ENCODE results near the gene PPP1R7. TPM values are rescaled to one million over a fixed set of nuclear protein-coding genes. Genes with fewer than 3 reads are reported as not detected.

PPP1R7 gene
- total and polyA plus RNA-seq, 4 donors: 18.0 to 45.8 (median 29.0) TPM

DNA sequence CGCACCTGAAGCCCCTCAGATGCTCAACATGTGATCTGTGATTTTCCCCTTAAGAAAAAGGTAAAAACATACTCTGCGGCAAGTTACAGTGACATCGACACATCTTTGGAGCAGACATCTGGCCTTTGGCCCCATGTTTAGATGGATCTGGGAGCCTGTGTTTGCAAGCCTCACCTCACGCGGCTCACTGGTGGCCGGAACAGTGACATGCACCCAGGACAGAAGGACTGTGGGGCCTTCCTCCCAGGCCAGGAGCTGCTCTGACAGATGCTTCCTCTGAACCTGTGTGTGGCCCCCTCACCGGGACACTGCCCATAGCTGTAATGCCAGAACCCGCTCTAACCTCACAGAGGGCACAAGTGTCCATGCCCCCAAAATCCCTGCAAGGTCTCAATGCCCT, 14.1 kb upstream of the PPP1R7 start (continued):
- TF ChIP-seq, protein P1, sequence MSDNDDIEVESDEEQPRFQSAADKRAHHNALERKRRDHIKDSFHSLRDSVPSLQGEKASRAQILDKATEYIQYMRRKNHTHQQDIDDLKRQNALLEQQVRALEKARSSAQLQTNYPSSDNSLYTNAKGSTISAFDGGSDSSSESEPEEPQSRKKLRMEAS (IDR thresholded peaks at IDR 0.05): no peak
- TF ChIP-seq, protein P2, sequence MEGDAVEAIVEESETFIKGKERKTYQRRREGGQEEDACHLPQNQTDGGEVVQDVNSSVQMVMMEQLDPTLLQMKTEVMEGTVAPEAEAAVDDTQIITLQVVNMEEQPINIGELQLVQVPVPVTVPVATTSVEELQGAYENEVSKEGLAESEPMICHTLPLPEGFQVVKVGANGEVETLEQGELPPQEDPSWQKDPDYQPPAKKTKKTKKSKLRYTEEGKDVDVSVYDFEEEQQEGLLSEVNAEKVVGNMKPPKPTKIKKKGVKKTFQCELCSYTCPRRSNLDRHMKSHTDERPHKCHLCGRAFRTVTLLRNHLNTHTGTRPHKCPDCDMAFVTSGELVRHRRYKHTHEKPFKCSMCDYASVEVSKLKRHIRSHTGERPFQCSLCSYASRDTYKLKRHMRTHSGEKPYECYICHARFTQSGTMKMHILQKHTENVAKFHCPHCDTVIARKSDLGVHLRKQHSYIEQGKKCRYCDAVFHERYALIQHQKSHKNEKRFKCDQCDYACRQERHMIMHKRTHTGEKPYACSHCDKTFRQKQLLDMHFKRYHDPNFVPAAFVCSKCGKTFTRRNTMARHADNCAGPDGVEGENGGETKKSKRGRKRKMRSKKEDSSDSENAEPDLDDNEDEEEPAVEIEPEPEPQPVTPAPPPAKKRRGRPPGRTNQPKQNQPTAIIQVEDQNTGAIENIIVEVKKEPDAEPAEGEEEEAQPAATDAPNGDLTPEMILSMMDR (IDR thresholded peaks at IDR 0.05; ENCODE audit: low read depth, low read length, missing input control): no peak
- TF ChIP-seq, protein P3, sequence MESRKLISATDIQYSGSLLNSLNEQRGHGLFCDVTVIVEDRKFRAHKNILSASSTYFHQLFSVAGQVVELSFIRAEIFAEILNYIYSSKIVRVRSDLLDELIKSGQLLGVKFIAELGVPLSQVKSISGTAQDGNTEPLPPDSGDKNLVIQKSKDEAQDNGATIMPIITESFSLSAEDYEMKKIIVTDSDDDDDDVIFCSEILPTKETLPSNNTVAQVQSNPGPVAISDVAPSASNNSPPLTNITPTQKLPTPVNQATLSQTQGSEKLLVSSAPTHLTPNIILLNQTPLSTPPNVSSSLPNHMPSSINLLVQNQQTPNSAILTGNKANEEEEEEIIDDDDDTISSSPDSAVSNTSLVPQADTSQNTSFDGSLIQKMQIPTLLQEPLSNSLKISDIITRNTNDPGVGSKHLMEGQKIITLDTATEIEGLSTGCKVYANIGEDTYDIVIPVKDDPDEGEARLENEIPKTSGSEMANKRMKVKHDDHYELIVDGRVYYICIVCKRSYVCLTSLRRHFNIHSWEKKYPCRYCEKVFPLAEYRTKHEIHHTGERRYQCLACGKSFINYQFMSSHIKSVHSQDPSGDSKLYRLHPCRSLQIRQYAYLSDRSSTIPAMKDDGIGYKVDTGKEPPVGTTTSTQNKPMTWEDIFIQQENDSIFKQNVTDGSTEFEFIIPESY (IDR thresholded peaks at IDR 0.05): no peak

DNA sequence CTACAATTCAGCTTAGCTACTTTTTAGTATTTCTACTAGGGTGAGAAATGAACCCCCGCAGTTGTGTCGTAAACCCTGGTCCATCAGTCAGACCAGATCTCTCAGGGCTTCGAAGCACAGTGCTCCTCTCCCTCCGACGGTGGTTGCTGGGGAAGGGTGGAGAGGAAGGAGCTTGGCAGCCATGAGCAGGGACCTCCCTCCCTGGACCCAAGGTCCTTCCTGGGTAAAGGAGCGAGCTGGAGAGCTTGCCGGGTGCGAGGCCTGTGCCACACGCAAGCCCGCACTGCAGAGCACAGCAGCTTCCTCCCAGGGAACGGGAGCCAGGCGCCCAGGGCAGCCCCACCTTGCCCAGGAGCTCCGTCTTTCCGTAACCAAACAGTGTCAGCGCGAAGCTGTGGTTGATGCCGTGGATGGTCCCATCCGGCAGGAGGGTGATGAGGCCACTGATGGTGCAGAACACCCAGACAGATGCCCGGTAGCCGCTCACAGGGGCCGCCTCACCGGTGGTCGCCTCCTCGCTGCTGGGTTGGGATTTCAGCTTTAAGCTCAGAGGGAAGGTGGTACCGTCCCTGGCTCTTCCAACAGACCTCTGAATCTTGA, 13.5 kb upstream of the PPP1R7 start:
- Histone ChIP-seq H3K36me3 (ENCODE audit: control insufficient read depth in 4 of 4, insufficient read depth in 3 of 4, low read depth in 1 of 4, low read length in 3 of 4) (peaks cover 0 to 4% (median 0%) of the 10 kb centered on the region in 4 donors), H3K9me3 (ENCODE audit: control insufficient read depth in 4 of 4, low read length in 3 of 4) (no peaks in the 10 kb centered on the region), H3K9ac (ENCODE audit: low read depth in 1 of 2, low read length in 2 of 2) (no peak overlapping the region), H3K4me3 (ENCODE audit: low read depth in 1 of 3, low read length in 3 of 3) (no peak overlapping the region), H3K27me3 (ENCODE audit: control insufficient read depth in 4 of 4, insufficient read depth in 4 of 4, low read length in 3 of 4) (no peaks in the 10 kb centered on the region), H3K27ac (ENCODE audit: low read depth in 1 of 2, low read length in 2 of 2) (no peak overlapping the region), H3K4me1 (ENCODE audit: control insufficient read depth in 4 of 4, insufficient read depth in 4 of 4, low read length in 3 of 4) (peaks cover 1 to 11% (median 8%) of the 10 kb centered on the region in 4 donors)
- TF ChIP-seq RXRA (IDR thresholded peaks at IDR 0.05) (no peak), GABPA (IDR thresholded peaks at IDR 0.05 in 1 of 2, conservative IDR thresholded peaks at IDR 0.05 in 1 of 2) (no peak), YY1 (IDR thresholded peaks at IDR 0.05) (no peak), EGR1 (IDR thresholded peaks at IDR 0.05; ENCODE audit: low read depth in 2 of 2) (no peak)
- 97% methylated on average over 25 of the region's 25 CpGs for WGBS
- no peak for DNase-seq (ENCODE audit: low spot score)

DNA sequence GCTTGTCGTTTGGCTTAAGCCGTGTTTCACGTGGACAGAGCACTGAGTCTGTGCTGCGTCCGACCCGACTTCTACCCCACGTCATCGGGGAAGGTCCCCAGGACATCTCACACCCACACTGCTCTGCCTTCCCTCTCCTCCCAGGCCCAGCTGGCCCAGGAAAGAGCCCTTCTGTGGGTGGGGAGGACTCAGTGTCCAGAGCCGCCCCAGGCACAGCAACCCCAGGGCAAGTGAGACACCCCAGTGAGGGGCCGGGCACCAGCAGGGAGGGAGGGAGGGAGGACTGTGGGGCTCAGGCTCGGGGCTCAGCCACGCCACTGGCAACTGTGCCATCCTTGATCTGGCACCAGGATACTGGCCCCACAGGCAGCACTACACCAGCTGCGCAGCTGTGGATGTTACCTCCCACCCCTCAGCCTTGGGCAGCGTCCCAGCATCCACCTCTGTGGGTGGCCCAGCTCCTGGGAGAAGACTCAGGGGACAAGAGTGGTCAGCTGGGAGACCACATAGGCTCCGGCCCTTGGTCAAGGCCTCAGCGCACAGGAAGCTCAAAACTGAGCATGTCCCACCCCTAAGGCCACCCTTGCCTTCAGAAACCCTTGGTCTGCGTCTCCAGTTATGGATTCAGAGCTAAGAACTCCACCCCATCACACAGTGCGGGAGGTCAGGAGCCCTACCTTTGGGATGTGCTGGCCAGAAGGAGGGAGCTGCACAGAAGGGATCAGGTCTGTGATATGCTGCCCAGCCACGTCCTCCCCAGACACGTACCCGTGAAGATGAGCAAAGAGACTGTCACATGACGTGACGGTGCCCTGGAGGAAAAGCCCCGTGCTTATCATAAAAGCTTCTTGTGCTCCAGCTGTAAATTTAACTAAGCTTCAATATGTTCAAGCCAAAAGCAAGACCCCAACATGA, 12.7 kb upstream of the PPP1R7 start:
- Histone ChIP-seq H3K9me3 (ENCODE audit: control insufficient read depth in 4 of 4, low read length in 3 of 4) (no peaks in the 10 kb centered on the region), H3K9ac (ENCODE audit: low read depth in 1 of 2, low read length in 2 of 2) (no peak overlapping the region), H3K4me1 (ENCODE audit: control insufficient read depth in 4 of 4, insufficient read depth in 4 of 4, low read length in 3 of 4) (peaks cover 1 to 11% (median 8%) of the 10 kb centered on the region in 4 donors), H3K27ac (ENCODE audit: low read depth in 1 of 2, low read length in 2 of 2) (no peak overlapping the region), H3K36me3 (ENCODE audit: control insufficient read depth in 4 of 4, insufficient read depth in 3 of 4, low read depth in 1 of 4, low read length in 3 of 4) (peaks cover 0 to 4% (median 0%) of the 10 kb centered on the region in 4 donors), H3K27me3 (ENCODE audit: control insufficient read depth in 4 of 4, insufficient read depth in 4 of 4, low read length in 3 of 4) (no peaks in the 10 kb centered on the region), H3K4me3 (ENCODE audit: low read depth in 1 of 3, low read length in 3 of 3) (no peak overlapping the region)
- no peak for DNase-seq (ENCODE audit: low spot score)
- 96% methylated on average over 24 of the region's 24 CpGs for WGBS
- TF ChIP-seq GABPA (IDR thresholded peaks at IDR 0.05 in 1 of 2, conservative IDR thresholded peaks at IDR 0.05 in 1 of 2) (no peak), EGR1 (IDR thresholded peaks at IDR 0.05; ENCODE audit: low read depth in 2 of 2) (no peak), TAF1 (conservative IDR thresholded peaks at IDR 0.05) (no peak), RXRA (IDR thresholded peaks at IDR 0.05) (no peak), SP1 (IDR thresholded peaks at IDR 0.05) (no peak), HNF4G (IDR thresholded peaks at IDR 0.05) (no peak), FOXA2 (IDR thresholded peaks at IDR 0.05) (no peak), JUND (IDR thresholded peaks at IDR 0.05) (no peak)
- TF ChIP-seq, protein P4, sequence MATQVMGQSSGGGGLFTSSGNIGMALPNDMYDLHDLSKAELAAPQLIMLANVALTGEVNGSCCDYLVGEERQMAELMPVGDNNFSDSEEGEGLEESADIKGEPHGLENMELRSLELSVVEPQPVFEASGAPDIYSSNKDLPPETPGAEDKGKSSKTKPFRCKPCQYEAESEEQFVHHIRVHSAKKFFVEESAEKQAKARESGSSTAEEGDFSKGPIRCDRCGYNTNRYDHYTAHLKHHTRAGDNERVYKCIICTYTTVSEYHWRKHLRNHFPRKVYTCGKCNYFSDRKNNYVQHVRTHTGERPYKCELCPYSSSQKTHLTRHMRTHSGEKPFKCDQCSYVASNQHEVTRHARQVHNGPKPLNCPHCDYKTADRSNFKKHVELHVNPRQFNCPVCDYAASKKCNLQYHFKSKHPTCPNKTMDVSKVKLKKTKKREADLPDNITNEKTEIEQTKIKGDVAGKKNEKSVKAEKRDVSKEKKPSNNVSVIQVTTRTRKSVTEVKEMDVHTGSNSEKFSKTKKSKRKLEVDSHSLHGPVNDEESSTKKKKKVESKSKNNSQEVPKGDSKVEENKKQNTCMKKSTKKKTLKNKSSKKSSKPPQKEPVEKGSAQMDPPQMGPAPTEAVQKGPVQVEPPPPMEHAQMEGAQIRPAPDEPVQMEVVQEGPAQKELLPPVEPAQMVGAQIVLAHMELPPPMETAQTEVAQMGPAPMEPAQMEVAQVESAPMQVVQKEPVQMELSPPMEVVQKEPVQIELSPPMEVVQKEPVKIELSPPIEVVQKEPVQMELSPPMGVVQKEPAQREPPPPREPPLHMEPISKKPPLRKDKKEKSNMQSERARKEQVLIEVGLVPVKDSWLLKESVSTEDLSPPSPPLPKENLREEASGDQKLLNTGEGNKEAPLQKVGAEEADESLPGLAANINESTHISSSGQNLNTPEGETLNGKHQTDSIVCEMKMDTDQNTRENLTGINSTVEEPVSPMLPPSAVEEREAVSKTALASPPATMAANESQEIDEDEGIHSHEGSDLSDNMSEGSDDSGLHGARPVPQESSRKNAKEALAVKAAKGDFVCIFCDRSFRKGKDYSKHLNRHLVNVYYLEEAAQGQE (IDR thresholded peaks at IDR 0.05): no peak
- TF ChIP-seq, protein P5, sequence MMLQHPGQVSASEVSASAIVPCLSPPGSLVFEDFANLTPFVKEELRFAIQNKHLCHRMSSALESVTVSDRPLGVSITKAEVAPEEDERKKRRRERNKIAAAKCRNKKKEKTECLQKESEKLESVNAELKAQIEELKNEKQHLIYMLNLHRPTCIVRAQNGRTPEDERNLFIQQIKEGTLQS (IDR thresholded peaks at IDR 0.05): no peak
- TF ChIP-seq, protein P2 (IDR thresholded peaks at IDR 0.05; ENCODE audit: low read depth, low read length, missing input control): no peak
- TF ChIP-seq, protein P1 (IDR thresholded peaks at IDR 0.05): no peak

All from liver (tissue), 9 donors.